ENCODE data around the gene ANKRD60. TPM values are rescaled to one million over a fixed set of nuclear protein-coding genes. Genes with fewer than 3 reads are reported as not detected.

Gene ANKRD60
- total RNA-seq, 1 experiment from 2014 or later, result not detected

- H4K91ac ChIP-seq (ENCODE audit: insufficient read length, low read depth, low read length), result no peak overlapping the region
- H2BK5ac ChIP-seq (ENCODE audit: insufficient read length, low read length), result no peak overlapping the region
- WGBS (ENCODE audit: extremely low coverage, insufficient read length, low lambda C conversion rate), result no CpG with 5 or more reads among the region's 9 CpGs
- Mint-ChIP-seq H3K27ac (no peak overlapping the region), H3K9me3 (no peaks in the 10 kb centered on the region), H3K4me1 (peaks cover 11 to 25% of the 10 kb centered on the region in 2 experiments), H3K36me3 (ENCODE audit: insufficient read depth in 1 of 3, low read depth in 3 of 3) (no peaks in the 10 kb centered on the region), H3K27me3 (ENCODE audit: low read depth) (peaks cover 10% of the 10 kb centered on the region), H3K4me3 (no peak overlapping the region)
- H3K56ac ChIP-seq (ENCODE audit: insufficient read length, low read depth, low read length), result no peak overlapping the region
- no peak overlapping the region for H3K23ac ChIP-seq (ENCODE audit: insufficient read length, low read depth, low read length)
- H3K9ac ChIP-seq (ENCODE audit: extremely low read depth, insufficient read length, low read length), result no peak overlapping the region
- no peak overlapping the region for H2BK15ac ChIP-seq (ENCODE audit: low read depth, low read length)
- H2BK20ac ChIP-seq (ENCODE audit: low read depth, low read length, poor library complexity, severe bottlenecking), result no peak overlapping the region
- TF ChIP-seq CTCF (conservative IDR thresholded peaks at IDR 0.05), result no peak
- H2BK12ac ChIP-seq (ENCODE audit: insufficient read length, low read depth, low read length), result no peak overlapping the region
- H2AFZ ChIP-seq (ENCODE audit: low read length), result no peak overlapping the region
- no peak overlapping the region for H3K18ac ChIP-seq (ENCODE audit: insufficient read length, low read depth, low read length)
- H3K4me2 ChIP-seq (ENCODE audit: insufficient read depth, insufficient read length, low read length), result no peak overlapping the region
- H3K14ac ChIP-seq (ENCODE audit: insufficient read depth, low read length), result no peak overlapping the region
- DNase-seq, result no peak
- H3K4me1 ChIP-seq (ENCODE audit: insufficient read depth, low read length), result no peaks in the 10 kb centered on the region; the same call in 1 of the 2 replicates
- H3K79me1 ChIP-seq (ENCODE audit: insufficient read depth, low read depth, low read length, poor library complexity, severe bottlenecking), result no peaks in the 10 kb centered on the region
- no peak overlapping the region for H3K27ac ChIP-seq (ENCODE audit: insufficient read length, low read depth, low read length)
- H4K5ac ChIP-seq (ENCODE audit: insufficient read length, low read depth, low read length), result no peak overlapping the region
- no peak overlapping the region for H2AK5ac ChIP-seq (ENCODE audit: insufficient read length, low read length)
- H3T11ph ChIP-seq (ENCODE audit: low read length), result no peak overlapping the region
- H3K27me3 ChIP-seq (ENCODE audit: insufficient read depth, low read length), result no peaks in the 10 kb centered on the region
- H3K9me3 ChIP-seq (ENCODE audit: control insufficient read depth, low read depth, low read length), result no peaks in the 10 kb centered on the region
- no peaks in the 10 kb centered on the region for H4K20me1 ChIP-seq (ENCODE audit: control insufficient read depth, insufficient read depth, insufficient read length)
- H3K79me2 ChIP-seq (ENCODE audit: insufficient read depth, low read length), result no peaks in the 10 kb centered on the region
- H4K8ac ChIP-seq (replicated peaks; ENCODE audit: insufficient read length, low read depth, low read length), result no peak overlapping the region
- no peak overlapping the region for H3K4ac ChIP-seq (ENCODE audit: low read depth, low read length)
- no peaks in the 10 kb centered on the region for H3K23me2 ChIP-seq (ENCODE audit: insufficient read length, low read depth, low read length, poor library complexity, severe bottlenecking)
- no peak overlapping the region for H2BK120ac ChIP-seq (ENCODE audit: low read depth, low read length, poor library complexity, severe bottlenecking)
These were observed 55.4 kb downstream of the ANKRD60 start for GRCh38 chr20:58173091-58173490.
